Neural progenitor cell (in vitro differentiated cells): ENCODE results near the gene NFATC2. TPM values are rescaled to one million over a fixed set of nuclear protein-coding genes. Genes with fewer than 3 reads are reported as not detected.

ENCODE experiments used
- DNase-seq: peaks from one replicate; pipeline ENCODE4 v3.0.0-alpha.2; 2016; ENCODE audit warnings: low spot score
- H2AFZ ChIP-seq: fragments of 200-600 bp; sonication (generic); replicated peaks from 2 replicates; pipeline ENCODE4 v1.6.1; 2016; ENCODE audit warnings: antibody characterized with exemption
- H3F3A ChIP-seq: fragments of 200-600 bp; sonication (generic); 2 replicates; pipeline ENCODE4 v1.6.1; 2016; ENCODE audit warnings: antibody characterized with exemption, low read depth
- H3K27ac ChIP-seq: fragments of 200-600 bp; sonication (generic); 2 replicates; pipeline ENCODE4 v1.5.1; 2016; ENCODE audit warnings: mild to moderate bottlenecking
- H3K27me3 ChIP-seq: fragments of 200-600 bp; sonication (generic); 2 replicates; pipeline ENCODE4 v1.6.1; 2016; ENCODE audit warnings: mild to moderate bottlenecking, moderate library complexity
- H3K36me3 ChIP-seq: fragments of 200-600 bp; sonication (generic); 2 replicates; pipeline ENCODE4 v1.5.1; 2016
- H3K4me1 ChIP-seq: fragments of 200-600 bp; sonication (generic); 2 replicates; pipeline ENCODE4 v1.6.1; 2016; ENCODE audit warnings: mixed run types
- H3K4me2 ChIP-seq: fragments of 200-600 bp; sonication (generic); 2 replicates; pipeline ENCODE4 v1.6.1; 2016
- H3K4me3 ChIP-seq: fragments of 200-600 bp; sonication (generic); 2 replicates; pipeline ENCODE4 v1.5.1; 2016
- H3K79me2 ChIP-seq: fragments of 200-600 bp; sonication (generic); 2 replicates; pipeline ENCODE4 v1.6.1; 2016; ENCODE audit warnings: low read depth
- H3K9ac ChIP-seq: fragments of 200-600 bp; sonication (generic); 2 replicates; pipeline ENCODE4 v1.6.1; 2016
- H3K9me3 ChIP-seq: fragments of 200-600 bp; sonication (generic); 2 replicates; pipeline ENCODE4 v1.5.1; 2016; ENCODE audit warnings: low read depth
- H4K20me1 ChIP-seq: fragments of 200-600 bp; sonication (generic); 2 replicates; pipeline ENCODE4 v1.6.1; 2016; ENCODE audit warnings: low read depth
- H3K27ac Mint-ChIP-seq: 3 replicates; pipeline ENCODE4 v1.8.0; 2021; ENCODE audit warnings: mixed read lengths
- H3K27me3 Mint-ChIP-seq: 2 replicates; pipeline ENCODE4 v1.8.0; 2022; ENCODE audit warnings: low read depth, mild to moderate bottlenecking, inconsistent platforms, moderate library complexity, mixed read lengths; ENCODE audit not compliant: insufficient read depth
- H3K36me3 Mint-ChIP-seq: 3 replicates; pipeline ENCODE4 v1.8.0; 2021; ENCODE audit warnings: mixed read lengths
- H3K4me1 Mint-ChIP-seq: 3 replicates; pipeline ENCODE4 v1.8.0; 2021; ENCODE audit warnings: mixed read lengths
- H3K4me3 Mint-ChIP-seq: 3 replicates; pipeline ENCODE4 v1.8.0; 2021; ENCODE audit warnings: mild to moderate bottlenecking, moderate library complexity, mixed read lengths
- H3K9me3 Mint-ChIP-seq: 3 replicates; pipeline ENCODE4 v1.8.0; 2020; ENCODE audit warnings: mixed read lengths
- CTCF ChIP-seq: fragments of 200-600 bp; sonication (generic); IDR thresholded peaks from 2 replicates; pipeline ENCODE4 v1.5.1; 2017; ENCODE audit warnings: antibody characterized with exemption, mild to moderate bottlenecking
- EZH2 ChIP-seq: fragments of 200-600 bp; sonication (generic); IDR thresholded peaks from 2 replicates; pipeline ENCODE4 v1.6.1; 2017; ENCODE audit warnings: antibody characterized with exemption, mild to moderate bottlenecking, moderate library complexity
- EZH2phosphoT487 ChIP-seq: fragments of 200-600 bp; sonication (generic); IDR thresholded peaks from 2 replicates; pipeline ENCODE4 v1.6.1; 2017; ENCODE audit warnings: antibody characterized with exemption
- total RNA-seq: library from RNA; depleted of rRNA; stranded (reverse); fragments of >200 nt; gene quantifications from 2 replicates; pipeline ENCODE4 v1.2.3, GENCODE V29; 2015; ENCODE audit warnings: low replicate concordance

NFATC2 gene
- total RNA-seq, 1 donor from 2014 or later = 0.19 TPM

DNA sequence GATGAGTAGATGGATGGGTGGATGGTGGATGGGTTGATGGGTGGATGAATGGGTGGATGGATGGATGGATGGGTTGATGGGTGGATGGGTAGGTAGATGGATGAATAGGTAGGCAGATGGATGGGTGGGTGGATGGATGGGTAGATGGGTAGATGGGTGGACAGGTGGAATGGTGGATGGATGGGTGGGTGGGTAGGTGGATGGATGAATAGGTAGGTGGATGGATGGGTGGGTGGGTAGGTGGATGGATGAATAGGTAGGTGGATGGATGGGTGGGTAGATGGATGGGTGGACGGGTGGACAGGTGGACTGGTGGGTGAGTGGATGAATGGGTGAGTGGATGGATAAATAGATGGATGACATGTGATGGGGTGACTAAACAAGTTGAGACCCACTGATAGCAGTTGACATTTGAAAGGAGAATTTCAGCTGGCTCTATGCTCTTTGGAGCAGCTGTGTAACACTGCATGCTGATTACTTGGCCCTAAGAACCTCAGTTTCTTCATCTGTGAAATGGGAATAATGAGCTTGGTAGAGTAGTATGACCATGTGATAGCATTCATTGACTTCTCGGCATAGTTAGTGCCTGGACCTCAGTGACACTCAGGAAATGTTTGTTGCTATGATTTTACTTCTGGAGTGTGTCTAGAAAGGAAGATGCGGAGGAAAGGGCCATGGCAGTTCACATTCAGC lies 184.3 kb downstream of the NFATC2 start:
- no peaks in the 10 kb centered on the region for H3K4me1 Mint-ChIP-seq
- H3K27me3 ChIP-seq = no peaks in the 10 kb centered on the region

GRCh38 chr20:51357543-51357942 lies 185.0 kb downstream of the NFATC2 start:
- Histone ChIP-seq H3K4me2 (no peak overlapping the region), H3K4me3 (no peak overlapping the region), H3K4me1 (no peaks in the 10 kb centered on the region), H2AFZ (no peak overlapping the region), H3K79me2 (no peaks in the 10 kb centered on the region), H3K27ac (no peak overlapping the region), H3K9ac (no peak overlapping the region), H3K36me3 (no peaks in the 10 kb centered on the region), H3K9me3 (no peaks in the 10 kb centered on the region), H3F3A (no peaks in the 10 kb centered on the region), H4K20me1 (no peaks in the 10 kb centered on the region), H3K27me3 (no peaks in the 10 kb centered on the region)
- TF ChIP-seq EZH2 = no peak
- TF ChIP-seq CTCF = no peak
- TF ChIP-seq EZH2phosphoT487 = no peak
- peaks cover 6% of the 10 kb centered on the region for H3K27me3 Mint-ChIP-seq
- H3K9me3 Mint-ChIP-seq = no peaks in the 10 kb centered on the region
- H3K4me3 Mint-ChIP-seq = peak overlapping the region; percentile 63
- H3K27ac Mint-ChIP-seq = peak overlapping the region; percentile 15
- H3K36me3 Mint-ChIP-seq = no peaks in the 10 kb centered on the region
- no peak for DNase-seq
- no peaks in the 10 kb centered on the region for H3K4me1 Mint-ChIP-seq

More for the DNA sequence above, 184.3 kb downstream of the NFATC2 start:
- H4K20me1 ChIP-seq = no peaks in the 10 kb centered on the region
- no peaks in the 10 kb centered on the region for H3K79me2 ChIP-seq
- no peaks in the 10 kb centered on the region for H3K36me3 ChIP-seq
- H3K4me2 ChIP-seq = no peak overlapping the region
- no peaks in the 10 kb centered on the region for H3F3A ChIP-seq
- Mint-ChIP-seq H3K36me3 (no peaks in the 10 kb centered on the region), H3K27ac (no peak overlapping the region), H3K4me3 (no peak overlapping the region), H3K27me3 (peaks cover 6% of the 10 kb centered on the region), H3K9me3 (peaks cover 3% of the 10 kb centered on the region)
- no peak overlapping the region for H3K27ac ChIP-seq
- H3K9ac ChIP-seq = no peak overlapping the region
- no peak overlapping the region for H3K4me3 ChIP-seq
- TF ChIP-seq EZH2phosphoT487 = no peak
- no peak for TF ChIP-seq CTCF
- no peak for TF ChIP-seq EZH2
- H3K4me1 ChIP-seq = no peaks in the 10 kb centered on the region
- no peak for DNase-seq
- H3K9me3 ChIP-seq = no peaks in the 10 kb centered on the region
- no peak overlapping the region for H2AFZ ChIP-seq

DNA sequence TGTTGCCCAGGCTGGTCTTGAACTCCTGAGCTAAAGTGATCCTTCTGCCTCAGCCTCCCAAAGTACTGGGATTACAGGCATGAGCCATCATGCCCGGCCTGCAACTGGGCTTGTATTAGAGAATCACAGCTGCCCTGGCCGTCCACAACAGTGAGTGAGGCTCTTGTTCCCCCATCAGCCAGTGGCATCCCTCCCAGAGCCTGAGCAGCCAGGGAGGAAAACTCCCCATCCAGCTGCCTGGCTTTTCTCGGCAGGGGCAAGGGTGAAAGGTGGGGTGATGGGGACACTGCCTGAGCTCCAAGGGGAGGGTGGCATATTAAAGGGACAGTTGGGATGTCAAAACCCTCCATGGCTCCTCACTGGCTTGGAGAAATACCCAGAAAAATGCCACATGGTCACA lies 185.6 kb downstream of the NFATC2 start:
- H3K36me3 Mint-ChIP-seq = no peaks in the 10 kb centered on the region
- H3K27me3 Mint-ChIP-seq = peaks cover 6% of the 10 kb centered on the region
- H3K27me3 ChIP-seq = no peaks in the 10 kb centered on the region
- no peaks in the 10 kb centered on the region for H4K20me1 ChIP-seq
- TF ChIP-seq EZH2 (no peak), EZH2phosphoT487 (no peak), CTCF (no peak)
- H3K27ac Mint-ChIP-seq = no peak overlapping the region
- no peaks in the 10 kb centered on the region for H3K4me1 Mint-ChIP-seq
- H3K9me3 Mint-ChIP-seq = no peaks in the 10 kb centered on the region
- H3K79me2 ChIP-seq = no peaks in the 10 kb centered on the region
- H3K36me3 ChIP-seq = no peaks in the 10 kb centered on the region
- H3K9me3 ChIP-seq = no peaks in the 10 kb centered on the region
- no peak overlapping the region for H3K27ac ChIP-seq
- no peak overlapping the region for H3K4me3 ChIP-seq
- H2AFZ ChIP-seq = no peak overlapping the region
- H3F3A ChIP-seq = no peaks in the 10 kb centered on the region
- no peak overlapping the region for H3K4me2 ChIP-seq
- H3K4me3 Mint-ChIP-seq = no peak overlapping the region
- DNase-seq = no peak
- H3K4me1 ChIP-seq = no peaks in the 10 kb centered on the region
- no peak overlapping the region for H3K9ac ChIP-seq
